ENCODE measurements around the gene DDRGK1. TPM values are rescaled to one million over a fixed set of nuclear protein-coding genes. Genes with fewer than 3 reads are reported as not detected.

The DDRGK1 gene
- total RNA-seq, 1 donor from 2014 or later, result 84.2 TPM

DNA sequence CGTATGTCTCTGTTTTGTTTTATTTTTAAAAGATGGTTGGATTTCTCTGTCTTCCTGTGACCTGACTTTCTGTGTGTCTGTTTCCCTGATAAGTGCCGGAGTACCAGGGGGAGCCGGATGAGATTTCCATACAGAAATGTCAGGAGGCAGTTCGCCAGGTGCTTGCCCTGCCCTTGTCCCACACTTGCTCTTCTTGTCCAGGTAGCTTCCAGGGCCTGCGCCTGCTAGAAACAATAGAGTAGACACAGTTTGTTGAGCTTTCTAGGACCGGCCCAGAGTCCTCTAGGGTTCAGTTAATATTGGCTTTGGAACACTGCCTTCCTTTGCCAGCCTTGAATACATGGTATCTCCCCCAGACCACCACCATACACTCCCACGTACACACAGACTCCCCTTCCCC is 8.7 kb upstream of the DDRGK1 start:
- H3K9me3 Mint-ChIP-seq (ENCODE audit: unreplicated experiment), result no peaks in the 10 kb centered on the region

DNA sequence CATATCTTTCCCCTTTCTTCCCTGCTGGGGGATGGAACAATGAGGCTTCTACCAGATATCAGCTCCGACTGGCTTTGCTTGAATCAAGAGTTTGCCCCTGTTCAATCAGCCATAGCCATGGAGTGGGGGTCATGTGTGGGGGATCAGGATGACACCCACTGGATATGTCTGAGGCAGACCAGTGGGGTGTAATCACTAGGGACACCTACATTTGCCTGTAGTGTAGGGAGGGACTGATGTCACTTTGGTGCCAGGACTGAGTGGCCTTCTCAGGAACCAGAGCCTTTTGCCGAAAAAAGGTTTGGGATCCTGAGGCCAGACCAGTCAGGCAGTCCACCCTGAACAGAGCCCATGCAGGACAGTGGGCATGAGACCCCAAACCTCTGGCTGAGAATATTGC is 5.9 kb upstream of the DDRGK1 start:
- no peaks in the 10 kb centered on the region for H3K27me3 Mint-ChIP-seq (ENCODE audit: unreplicated experiment)
- H3K36me3 Mint-ChIP-seq (ENCODE audit: unreplicated experiment), result peaks cover 2% of the 10 kb centered on the region
- peaks cover 16% of the 10 kb centered on the region for H3K4me1 Mint-ChIP-seq (ENCODE audit: unreplicated experiment)
- no peak for DNase-seq (ENCODE audit: extremely low spot score, unreplicated experiment)
- peak overlapping the region; percentile 85 for H3K4me3 Mint-ChIP-seq (ENCODE audit: unreplicated experiment)
- no peaks in the 10 kb centered on the region for H3K9me3 Mint-ChIP-seq (ENCODE audit: unreplicated experiment)
- H3K27ac Mint-ChIP-seq (ENCODE audit: unreplicated experiment), result peak overlapping the region; percentile 87
- TF ChIP-seq, protein P1, sequence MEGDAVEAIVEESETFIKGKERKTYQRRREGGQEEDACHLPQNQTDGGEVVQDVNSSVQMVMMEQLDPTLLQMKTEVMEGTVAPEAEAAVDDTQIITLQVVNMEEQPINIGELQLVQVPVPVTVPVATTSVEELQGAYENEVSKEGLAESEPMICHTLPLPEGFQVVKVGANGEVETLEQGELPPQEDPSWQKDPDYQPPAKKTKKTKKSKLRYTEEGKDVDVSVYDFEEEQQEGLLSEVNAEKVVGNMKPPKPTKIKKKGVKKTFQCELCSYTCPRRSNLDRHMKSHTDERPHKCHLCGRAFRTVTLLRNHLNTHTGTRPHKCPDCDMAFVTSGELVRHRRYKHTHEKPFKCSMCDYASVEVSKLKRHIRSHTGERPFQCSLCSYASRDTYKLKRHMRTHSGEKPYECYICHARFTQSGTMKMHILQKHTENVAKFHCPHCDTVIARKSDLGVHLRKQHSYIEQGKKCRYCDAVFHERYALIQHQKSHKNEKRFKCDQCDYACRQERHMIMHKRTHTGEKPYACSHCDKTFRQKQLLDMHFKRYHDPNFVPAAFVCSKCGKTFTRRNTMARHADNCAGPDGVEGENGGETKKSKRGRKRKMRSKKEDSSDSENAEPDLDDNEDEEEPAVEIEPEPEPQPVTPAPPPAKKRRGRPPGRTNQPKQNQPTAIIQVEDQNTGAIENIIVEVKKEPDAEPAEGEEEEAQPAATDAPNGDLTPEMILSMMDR (IDR thresholded peaks at IDR 0.05), result no peak

More for the DNA sequence above, 8.7 kb upstream of the DDRGK1 start:
- TF ChIP-seq, protein P1 (IDR thresholded peaks at IDR 0.05), result no peak
- H3K27me3 Mint-ChIP-seq (ENCODE audit: unreplicated experiment), result no peaks in the 10 kb centered on the region
- H3K4me3 Mint-ChIP-seq (ENCODE audit: unreplicated experiment), result no peak overlapping the region
- no peak overlapping the region for H3K27ac Mint-ChIP-seq (ENCODE audit: unreplicated experiment)
- H3K4me1 Mint-ChIP-seq (ENCODE audit: unreplicated experiment), result peaks cover 16% of the 10 kb centered on the region
- no peak for DNase-seq (ENCODE audit: extremely low spot score, unreplicated experiment)
- peaks cover 2% of the 10 kb centered on the region for H3K36me3 Mint-ChIP-seq (ENCODE audit: unreplicated experiment)

DNA sequence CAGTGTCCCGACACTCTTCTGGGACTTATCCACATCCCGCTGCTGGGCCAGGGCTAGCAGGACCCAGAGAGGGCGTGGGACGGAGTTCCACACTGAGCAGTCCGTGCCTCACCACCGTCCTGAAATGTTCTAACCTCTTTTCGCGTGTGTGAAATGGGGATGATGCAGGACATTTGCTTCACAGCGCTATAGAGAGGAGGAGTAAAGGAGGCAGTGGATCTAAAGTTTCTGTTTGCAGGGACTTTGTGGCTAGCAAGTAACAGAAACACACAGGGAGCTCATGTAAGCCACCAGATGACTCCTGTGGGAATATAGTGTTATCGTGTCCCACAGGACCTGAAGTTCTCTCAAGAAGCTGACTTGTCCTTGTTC is 5.5 kb upstream of the DDRGK1 start:
- Mint-ChIP-seq H3K9me3 (ENCODE audit: unreplicated experiment) (no peaks in the 10 kb centered on the region), H3K36me3 (ENCODE audit: unreplicated experiment) (peaks cover 2% of the 10 kb centered on the region), H3K4me3 (ENCODE audit: unreplicated experiment) (peak overlapping the region; percentile 85), H3K4me1 (ENCODE audit: unreplicated experiment) (peaks cover 16% of the 10 kb centered on the region), H3K27ac (ENCODE audit: unreplicated experiment) (peak overlapping the region; percentile 87), H3K27me3 (ENCODE audit: unreplicated experiment) (no peaks in the 10 kb centered on the region)
- no peak for DNase-seq (ENCODE audit: extremely low spot score, unreplicated experiment)
- TF ChIP-seq, protein P1 (IDR thresholded peaks at IDR 0.05), result no peak

DNA sequence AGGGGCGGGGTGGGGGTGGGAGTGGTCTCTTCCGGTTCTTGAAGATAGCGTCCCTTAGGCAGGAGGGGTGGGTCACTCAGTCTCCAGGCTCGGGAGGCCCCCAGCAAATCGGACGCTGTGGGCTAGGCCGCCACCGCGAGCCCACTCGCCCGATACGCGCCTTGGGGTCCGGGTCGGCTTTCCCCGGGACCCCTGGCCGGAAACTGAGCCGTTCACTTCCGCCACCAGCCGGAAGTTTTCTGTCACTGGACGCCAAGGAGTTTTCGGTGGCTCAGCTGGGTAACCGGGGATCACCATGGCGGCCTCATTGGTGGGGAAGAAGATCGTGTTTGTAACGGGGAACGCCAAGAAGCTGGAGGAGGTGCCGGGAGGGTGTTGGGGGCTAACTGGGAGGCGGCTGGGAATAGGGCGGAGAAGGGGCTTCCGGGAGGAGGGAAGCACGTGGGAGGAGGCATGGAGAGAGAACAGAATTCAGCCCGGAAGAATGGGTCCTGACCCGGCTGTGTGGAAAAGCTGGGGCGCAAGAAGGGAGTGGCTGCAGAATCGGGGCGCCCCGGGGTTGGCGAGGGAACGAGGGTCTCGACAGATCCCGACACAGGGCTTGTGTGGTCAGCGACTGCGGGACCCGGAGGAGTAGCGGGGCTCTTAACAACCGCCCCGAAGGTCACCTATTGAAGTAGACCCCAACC is 4.9 kb upstream of the DDRGK1 start, which contains the start of gene ITPA:
Gene ITPA, plus strand, starts transcription at position 242 of the 689 bp plus-strand sequence. Its CDS starts 54 bp downstream, at position 296.
- Mint-ChIP-seq H3K4me3 (ENCODE audit: unreplicated experiment) (peak within 1 kb of the TSS; percentile 85), H3K27me3 (ENCODE audit: unreplicated experiment) (no peaks in the 10 kb centered on the region), H3K9me3 (ENCODE audit: unreplicated experiment) (no peaks in the 10 kb centered on the region), H3K4me1 (ENCODE audit: unreplicated experiment) (peaks cover 18% of the 10 kb centered on the region), H3K27ac (ENCODE audit: unreplicated experiment) (peak within 1 kb of the TSS; percentile 87), H3K36me3 (ENCODE audit: unreplicated experiment) (peaks cover 2% of the 10 kb centered on the region)
- no peak for DNase-seq (ENCODE audit: extremely low spot score, unreplicated experiment)
- TF ChIP-seq, protein P1 (IDR thresholded peaks at IDR 0.05), result no peak

DNA sequence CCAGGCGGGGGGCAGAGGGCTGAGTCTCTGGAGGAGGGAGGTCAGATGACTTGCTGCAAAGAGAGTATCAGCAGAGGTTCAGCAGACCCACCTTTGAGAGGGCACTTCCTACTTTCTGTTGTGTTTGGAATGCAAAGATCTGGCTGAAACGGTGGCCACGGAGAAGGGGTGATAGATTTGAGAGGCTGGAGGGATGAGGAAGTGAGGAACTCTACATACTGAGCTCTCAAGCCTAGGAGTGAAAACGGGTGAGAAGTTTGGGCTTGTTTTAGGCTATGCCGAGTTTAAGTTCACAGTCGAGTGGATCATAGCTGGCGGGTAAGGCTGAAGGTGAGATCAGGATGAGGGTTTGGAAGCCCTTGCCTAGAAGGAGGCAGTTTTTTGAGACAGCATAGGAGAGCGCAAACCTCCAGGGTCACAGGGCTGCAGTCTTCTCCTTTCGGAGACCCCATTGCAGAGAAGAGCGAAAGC is 4.3 kb upstream of the DDRGK1 start:
- TF ChIP-seq, protein P1 (IDR thresholded peaks at IDR 0.05), result no peak
- no peak for DNase-seq (ENCODE audit: extremely low spot score, unreplicated experiment)
- peak overlapping the region; percentile 85 for H3K4me3 Mint-ChIP-seq (ENCODE audit: unreplicated experiment)
- H3K27ac Mint-ChIP-seq (ENCODE audit: unreplicated experiment), result peak overlapping the region; percentile 87
- no peaks in the 10 kb centered on the region for H3K9me3 Mint-ChIP-seq (ENCODE audit: unreplicated experiment)
- H3K4me1 Mint-ChIP-seq (ENCODE audit: unreplicated experiment), result peaks cover 18% of the 10 kb centered on the region
- no peaks in the 10 kb centered on the region for H3K27me3 Mint-ChIP-seq (ENCODE audit: unreplicated experiment)
- no peaks in the 10 kb centered on the region for H3K36me3 Mint-ChIP-seq (ENCODE audit: unreplicated experiment)

All from osteocyte (in vitro differentiated cells).